Coronary artery (tissue), 2 donors: Measurements from ENCODE around the gene STBD1.

Source experiments
- DNase-seq: peaks from one replicate; pipeline ENCODE4 v3.0.0-alpha.2; 2017; ENCODE audit warnings: low spot score
- H3K27ac ChIP-seq, 2 donors: fragments of 200-600 bp; sonication (generic); one replicate each; pipeline ENCODE4 v1.5.1; 2016 to 2019
- H3K4me3 ChIP-seq: fragments of 200-600 bp; sonication (generic); 2 replicates; pipeline ENCODE4 v1.5.1; 2016; ENCODE audit warnings: mild to moderate bottlenecking, moderate library complexity
- CTCF ChIP-seq: fragments of 200-600 bp; sonication (generic); IDR thresholded peaks from one replicate; pipeline ENCODE4 v1.5.1; 2019; ENCODE audit warnings: antibody characterized with exemption

Gene STBD1

GRCh38 chr4:76310683-76311082, 4.2 kb downstream of the STBD1 start:
- H3K27ac ChIP-seq = no peak overlapping the region
- H3K4me3 ChIP-seq = no peak overlapping the region
- no peak for TF ChIP-seq CTCF
- no peak for DNase-seq

- Histone ChIP-seq H3K27ac (no peak overlapping the region), H3K4me3 (no peak overlapping the region)
- DNase-seq = no peak
- no peak for TF ChIP-seq CTCF
Measured at GRCh38 chr4:76311896-76312331, 5.4 kb downstream of the STBD1 start.

- H3K27ac ChIP-seq = no peak overlapping the region
- no peak for DNase-seq
- H3K4me3 ChIP-seq = no peak overlapping the region
- TF ChIP-seq CTCF = no peak
Measured at GRCh38 chr4:76312457-76312856, 5.9 kb downstream of the STBD1 start.

GRCh38 chr4:76313547-76313946, 7.0 kb downstream of the STBD1 start:
- TF ChIP-seq CTCF = no peak
- no peak for DNase-seq
- Histone ChIP-seq H3K27ac (no peak overlapping the region), H3K4me3 (no peak overlapping the region)

GRCh38 chr4:76315267-76315918, 8.9 kb downstream of the STBD1 start:
- DNase-seq = no peak
- Histone ChIP-seq H3K4me3 (no peak overlapping the region), H3K27ac (no peak overlapping the region)
- no peak for TF ChIP-seq CTCF

- TF ChIP-seq CTCF = no peak
- Histone ChIP-seq H3K27ac (no peak overlapping the region), H3K4me3 (no peak overlapping the region)
- DNase-seq = no peak
Measured at GRCh38 chr4:76316131-76316530, 9.6 kb downstream of the STBD1 start.

GRCh38 chr4:76322236-76322635, 15.7 kb downstream of the STBD1 start:
- no peak overlapping the region for H3K27ac ChIP-seq
- DNase-seq = no peak
- no peak for TF ChIP-seq CTCF
- H3K4me3 ChIP-seq = no peak overlapping the region
